H9 (cell line): ENCODE results near the gene SDK1. TPM values are rescaled to one million over a fixed set of nuclear protein-coding genes. Genes with fewer than 3 reads are reported as not detected.

ENCODE experiments used
- DNase-seq: peaks from one replicate; pipeline ENCODE4 v3.0.0-alpha.2; 2017
- H2AFZ ChIP-seq: one replicate; pipeline ENCODE4 v1.6.1; 2013; ENCODE audit warnings: mild to moderate bottlenecking, low read length, control low read depth, moderate library complexity
- H2AK5ac ChIP-seq: 2 replicates; pipeline ENCODE4 v1.6.1; 2013; ENCODE audit warnings: low read length, control low read depth, mixed read lengths; ENCODE audit not compliant: insufficient read length
- H2BK120ac ChIP-seq: one replicate; pipeline ENCODE4 v1.6.1; 2013; ENCODE audit warnings: low read depth, mild to moderate bottlenecking, low read length, control low read depth, inconsistent platforms; ENCODE audit not compliant: poor library complexity, severe bottlenecking
- H2BK12ac ChIP-seq: 2 replicates; pipeline ENCODE4 v1.6.1; 2013; ENCODE audit warnings: low read length, control low read depth, mixed read lengths, low read depth; ENCODE audit not compliant: insufficient read length
- H2BK15ac ChIP-seq: 2 replicates; pipeline ENCODE4 v1.6.1; 2013; ENCODE audit warnings: low read depth, low read length, control low read depth
- H2BK20ac ChIP-seq: one replicate; pipeline ENCODE4 v1.6.1; 2013; ENCODE audit warnings: low read depth, mild to moderate bottlenecking, low read length, control low read depth, inconsistent platforms; ENCODE audit not compliant: poor library complexity, severe bottlenecking
- H2BK5ac ChIP-seq: 2 replicates; pipeline ENCODE4 v1.6.1; 2013; ENCODE audit warnings: low read length, control low read depth, mixed read lengths; ENCODE audit not compliant: insufficient read length
- H3K14ac ChIP-seq: 2 replicates; pipeline ENCODE4 v1.6.1; 2013; ENCODE audit warnings: low read length, control low read depth; ENCODE audit not compliant: insufficient read depth
- H3K18ac ChIP-seq: 2 replicates; pipeline ENCODE4 v1.6.1; 2013; ENCODE audit warnings: low read depth, mild to moderate bottlenecking, mixed read lengths, low read length, control low read depth; ENCODE audit not compliant: insufficient read length
- H3K23ac ChIP-seq: 2 replicates; pipeline ENCODE4 v1.6.1; 2013; ENCODE audit warnings: low read length, control low read depth, mixed read lengths, low read depth; ENCODE audit not compliant: insufficient read length
- H3K23me2 ChIP-seq: 2 replicates; pipeline ENCODE4 v1.6.1; 2013; ENCODE audit warnings: low read depth, mild to moderate bottlenecking, mixed read lengths, low read length, control low read depth; ENCODE audit not compliant: insufficient read length, poor library complexity, severe bottlenecking
- H3K27ac ChIP-seq: 2 replicates; pipeline ENCODE4 v1.5.1; 2013; ENCODE audit warnings: low read length, control low read depth, mixed read lengths, low read depth; ENCODE audit not compliant: insufficient read length
- H3K27me3 ChIP-seq: 2 replicates; pipeline ENCODE4 v1.6.1; 2013; ENCODE audit warnings: low read length, control low read depth, inconsistent platforms; ENCODE audit not compliant: insufficient read depth
- H3K4ac ChIP-seq: 2 replicates; pipeline ENCODE4 v1.6.1; 2013; ENCODE audit warnings: low read depth, mild to moderate bottlenecking, control low read depth, inconsistent platforms, low read length, moderate library complexity
- H3K4me1 ChIP-seq: 2 replicates; pipeline ENCODE4 v1.6.1; 2013; ENCODE audit warnings: low read length, control low read depth, inconsistent platforms; ENCODE audit not compliant: insufficient read depth
- H3K4me2 ChIP-seq: 2 replicates; pipeline ENCODE4 v1.6.1; 2013; ENCODE audit warnings: low read length, control low read depth, mixed read lengths; ENCODE audit not compliant: insufficient read length, insufficient read depth
- H3K56ac ChIP-seq: 2 replicates; pipeline ENCODE4 v1.6.1; 2013; ENCODE audit warnings: low read depth, mild to moderate bottlenecking, mixed read lengths, low read length, control low read depth; ENCODE audit not compliant: insufficient read length
- H3K79me1 ChIP-seq: 2 replicates; pipeline ENCODE4 v1.6.1; 2013; ENCODE audit warnings: low read depth, mild to moderate bottlenecking, moderate library complexity, low read length, control low read depth, inconsistent platforms; ENCODE audit not compliant: insufficient read depth, poor library complexity, severe bottlenecking
- H3K79me2 ChIP-seq: 2 replicates; pipeline ENCODE4 v1.6.1; 2013; ENCODE audit warnings: low read length, control low read depth, inconsistent platforms; ENCODE audit not compliant: insufficient read depth
- H3K9ac ChIP-seq: 2 replicates; pipeline ENCODE4 v1.6.1; 2013; ENCODE audit warnings: low read length, control low read depth, mixed read lengths; ENCODE audit not compliant: insufficient read length; ENCODE audit errors: extremely low read depth
- H3K9me3 ChIP-seq: one replicate; pipeline ENCODE4 v1.6.1; 2013; ENCODE audit warnings: low read depth, low read length, inconsistent platforms; ENCODE audit not compliant: control insufficient read depth
- H3T11ph ChIP-seq: one replicate; pipeline ENCODE4 v1.6.1; 2013; ENCODE audit warnings: mild to moderate bottlenecking, low read length, control low read depth, inconsistent platforms
- H4K20me1 ChIP-seq: one replicate; pipeline ENCODE4 v1.6.1; 2013; ENCODE audit not compliant: control insufficient read depth, insufficient read length, insufficient read depth
- H4K5ac ChIP-seq: 2 replicates; pipeline ENCODE4 v1.6.1; 2013; ENCODE audit warnings: low read depth, mild to moderate bottlenecking, mixed read lengths, low read length, control low read depth; ENCODE audit not compliant: insufficient read length
- H4K8ac ChIP-seq: replicated peaks from 2 replicates; pipeline ENCODE4 v1.6.1; 2013; ENCODE audit warnings: low read length, control low read depth, mixed read lengths, low read depth; ENCODE audit not compliant: insufficient read length
- H4K91ac ChIP-seq: 2 replicates; pipeline ENCODE4 v1.6.1; 2013; ENCODE audit warnings: low read depth, mild to moderate bottlenecking, moderate library complexity, mixed read lengths, low read length, control low read depth; ENCODE audit not compliant: insufficient read length
- H3K27ac Mint-ChIP-seq, 3 experiments: 2 replicates in 2 of 3; 3 replicates in 1 of 3; pipeline ENCODE4 v1.8.0; 2020 to 2021; ENCODE audit warnings: mixed read lengths in 3 of 3, mild to moderate bottlenecking in 1 of 3, moderate library complexity in 1 of 3
- H3K27me3 Mint-ChIP-seq: 2 replicates; pipeline ENCODE4 v1.8.0; 2021; ENCODE audit warnings: low read depth, mild to moderate bottlenecking, moderate library complexity, mixed read lengths
- H3K36me3 Mint-ChIP-seq, 3 experiments: 2 replicates in 2 of 3; 3 replicates in 1 of 3; pipeline ENCODE4 v1.8.0; 2020 to 2021; ENCODE audit warnings: low read depth in 3 of 3, mixed read lengths in 3 of 3; ENCODE audit not compliant: insufficient read depth in 1 of 3
- H3K4me1 Mint-ChIP-seq, 2 experiments: 2 replicates each; pipeline ENCODE4 v1.8.0; 2020; ENCODE audit warnings: mixed read lengths in 2 of 2
- H3K4me3 Mint-ChIP-seq, 2 experiments: 2 replicates in 1 of 2; 3 replicates in 1 of 2; pipeline ENCODE4 v1.8.0; 2020 to 2021; ENCODE audit warnings: mild to moderate bottlenecking in 2 of 2, mixed read lengths in 2 of 2, moderate library complexity in 1 of 2
- H3K9me3 Mint-ChIP-seq, 2 experiments: 2 replicates in 1 of 2; 3 replicates in 1 of 2; pipeline ENCODE4 v1.8.0; 2020; ENCODE audit warnings: mild to moderate bottlenecking in 2 of 2, mixed read lengths in 2 of 2, moderate library complexity in 1 of 2
- WGBS: extraction: QIAGEN DNeasy Blood & Tissue Kit; methylation state at CpG from one replicate; pipeline ENCODE4 v1.1.7; 2013; ENCODE audit warnings: missing lambda C conversion rate, low lambda C conversion rate, mixed read lengths; ENCODE audit not compliant: insufficient read length; ENCODE audit errors: extremely low coverage; 5-methylcytosine and 5-hydroxymethylcytosine counted together
- total RNA-seq: library from RNA; stranded (reverse); gene quantifications from 2 replicates; pipeline ENCODE4 v1.2.1, GENCODE V29; 2021
- TF ChIP-seq, protein P1 (sequence below): fragments of 200-600 bp; sonication (generic); conservative IDR thresholded peaks from 3 replicates; pipeline ENCODE4 v1.8.0; 2021; ENCODE audit warnings: antibody characterized with exemption, mild to moderate bottlenecking

The SDK1 gene
- total RNA-seq, 1 experiment from 2014 or later = 8.7 TPM

DNA sequence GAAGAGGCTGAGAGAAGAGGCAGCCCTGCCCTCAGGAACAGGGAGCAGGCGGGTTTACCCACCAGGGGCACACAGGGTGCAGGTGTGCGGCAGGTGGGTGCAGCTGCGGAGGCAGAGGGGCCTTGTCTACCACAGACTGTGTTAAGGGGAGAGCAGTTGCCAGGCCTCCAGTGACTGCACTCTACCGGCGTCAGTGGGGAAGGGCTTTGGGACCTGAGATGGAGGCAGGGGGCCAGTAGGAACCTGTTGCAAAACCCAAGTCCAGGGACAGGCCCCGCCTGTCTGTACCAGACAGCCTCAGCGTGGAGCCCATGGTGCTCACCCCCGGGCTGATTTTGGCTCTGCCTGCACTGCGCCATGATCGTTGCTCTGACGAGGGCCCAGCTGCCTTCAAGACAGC is 873.4 kb downstream of the SDK1 start:
- no peaks in the 10 kb centered on the region for H3K23me2 ChIP-seq
- no peak overlapping the region for H4K5ac ChIP-seq
- H2BK120ac ChIP-seq = no peak overlapping the region
- H3T11ph ChIP-seq = no peak overlapping the region
- no peak overlapping the region for H2BK5ac ChIP-seq
- Mint-ChIP-seq H3K36me3 (peaks cover 3 to 17% (median 8%) of the 10 kb centered on the region in 3 experiments; a peak in 5 of 7 replicates), H3K4me3 (no peak overlapping the region), H3K4me1 (peaks cover 5 to 6% of the 10 kb centered on the region in 2 experiments; a peak in 2 of 4 replicates), H3K9me3 (peaks cover 10 to 18% of the 10 kb centered on the region in 2 experiments; a peak in 4 of 5 replicates), H3K27ac (no peak overlapping the region), H3K27me3 (no peaks in the 10 kb centered on the region; the same call in 1 of the 2 replicates)
- H3K79me2 ChIP-seq = no peaks in the 10 kb centered on the region
- H3K23ac ChIP-seq = no peak overlapping the region
- H2BK15ac ChIP-seq = no peak overlapping the region
- no peak overlapping the region for H3K4ac ChIP-seq
- no peak overlapping the region for H3K56ac ChIP-seq
- no peaks in the 10 kb centered on the region for H4K20me1 ChIP-seq
- no peaks in the 10 kb centered on the region for H3K27me3 ChIP-seq
- WGBS = no CpG with 5 or more reads among the region's 11 CpGs
- no peak overlapping the region for H4K91ac ChIP-seq
- no peak overlapping the region for H3K27ac ChIP-seq
- no peak overlapping the region for H4K8ac ChIP-seq
- H3K14ac ChIP-seq = no peak overlapping the region
- TF ChIP-seq, protein P1, sequence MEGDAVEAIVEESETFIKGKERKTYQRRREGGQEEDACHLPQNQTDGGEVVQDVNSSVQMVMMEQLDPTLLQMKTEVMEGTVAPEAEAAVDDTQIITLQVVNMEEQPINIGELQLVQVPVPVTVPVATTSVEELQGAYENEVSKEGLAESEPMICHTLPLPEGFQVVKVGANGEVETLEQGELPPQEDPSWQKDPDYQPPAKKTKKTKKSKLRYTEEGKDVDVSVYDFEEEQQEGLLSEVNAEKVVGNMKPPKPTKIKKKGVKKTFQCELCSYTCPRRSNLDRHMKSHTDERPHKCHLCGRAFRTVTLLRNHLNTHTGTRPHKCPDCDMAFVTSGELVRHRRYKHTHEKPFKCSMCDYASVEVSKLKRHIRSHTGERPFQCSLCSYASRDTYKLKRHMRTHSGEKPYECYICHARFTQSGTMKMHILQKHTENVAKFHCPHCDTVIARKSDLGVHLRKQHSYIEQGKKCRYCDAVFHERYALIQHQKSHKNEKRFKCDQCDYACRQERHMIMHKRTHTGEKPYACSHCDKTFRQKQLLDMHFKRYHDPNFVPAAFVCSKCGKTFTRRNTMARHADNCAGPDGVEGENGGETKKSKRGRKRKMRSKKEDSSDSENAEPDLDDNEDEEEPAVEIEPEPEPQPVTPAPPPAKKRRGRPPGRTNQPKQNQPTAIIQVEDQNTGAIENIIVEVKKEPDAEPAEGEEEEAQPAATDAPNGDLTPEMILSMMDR = no peak
- no peaks in the 10 kb centered on the region for H3K79me1 ChIP-seq
- no peaks in the 10 kb centered on the region for H3K9me3 ChIP-seq
- H3K4me2 ChIP-seq = no peak overlapping the region
- H2AK5ac ChIP-seq = no peak overlapping the region
- no peak overlapping the region for H3K18ac ChIP-seq
- H2BK12ac ChIP-seq = no peak overlapping the region
- no peak for DNase-seq
- H3K9ac ChIP-seq = no peak overlapping the region
- H2BK20ac ChIP-seq = no peak overlapping the region
- no peaks in the 10 kb centered on the region for H3K4me1 ChIP-seq
- no peak overlapping the region for H2AFZ ChIP-seq
